Right kidney (tissue), 9 donors: Measurements from ENCODE around the gene PCDHB10.
"Not testable (repeated sequence)": the region's sequence is repeated elsewhere in the genome, so short reads cannot be mapped to it uniquely, and the experiment has no call there.

Source experiments
- DNase-seq: peaks from one replicate; pipeline ENCODE4 v3.0.0-alpha.2; 2016
- long read RNA-seq, 8 donors: transcript quantifications; one replicate each; lab custom pipeline, GENCODE V29; 2026

Gene PCDHB10
- long read RNA-seq, donor 1, transcript PCDHB10-201 (1 exons, 3,290 nt) = major isoform, 7 of 7 reads
- long read RNA-seq, donor 1, partial matches to known transcripts = 0 of 7 reads
- long read RNA-seq, donor 1, other reads (novel, unspliced or antisense) = 0 of 7 reads
- long read RNA-seq, donor 2, transcript PCDHB10-201 (1 exons, 3,290 nt) = major isoform, 6 of 6 reads
- long read RNA-seq, donor 2, partial matches to known transcripts = 0 of 6 reads
- long read RNA-seq, donor 2, other reads (novel, unspliced or antisense) = 0 of 6 reads
- long read RNA-seq, donor 3, partial matches to known transcripts = 0 of 3 reads
- long read RNA-seq, donor 3, other reads (novel, unspliced or antisense) = 0 of 3 reads
- long read RNA-seq, donor 4, transcript PCDHB10-201 (1 exons, 3,290 nt) = major isoform, 7 of 7 reads
- long read RNA-seq, donor 4, partial matches to known transcripts = 0 of 7 reads
- long read RNA-seq, donor 4, other reads (novel, unspliced or antisense) = 0 of 7 reads
- long read RNA-seq, donor 5, transcript PCDHB10-201 (1 exons, 3,290 nt) = major isoform, 5 of 5 reads
- long read RNA-seq, donor 5, partial matches to known transcripts = 0 of 5 reads
- long read RNA-seq, donor 5, other reads (novel, unspliced or antisense) = 0 of 5 reads
- long read RNA-seq, donor 6, transcript PCDHB10-201 (1 exons, 3,290 nt) = major isoform, 8 of 8 reads
- long read RNA-seq, donor 6, partial matches to known transcripts = 0 of 8 reads
- long read RNA-seq, donor 6, other reads (novel, unspliced or antisense) = 0 of 8 reads
- long read RNA-seq, donor 7, transcript PCDHB10-201 (1 exons, 3,290 nt) = major isoform, 10 of 10 reads
- long read RNA-seq, donor 7, partial matches to known transcripts = 0 of 10 reads
- long read RNA-seq, donor 7, other reads (novel, unspliced or antisense) = 0 of 10 reads
- long read RNA-seq, donor 8, transcript PCDHB10-201 (1 exons, 3,290 nt) = major isoform, 6 of 6 reads
- long read RNA-seq, donor 8, partial matches to known transcripts = 0 of 6 reads
- long read RNA-seq, donor 8, other reads (novel, unspliced or antisense) = 0 of 6 reads

DNA sequence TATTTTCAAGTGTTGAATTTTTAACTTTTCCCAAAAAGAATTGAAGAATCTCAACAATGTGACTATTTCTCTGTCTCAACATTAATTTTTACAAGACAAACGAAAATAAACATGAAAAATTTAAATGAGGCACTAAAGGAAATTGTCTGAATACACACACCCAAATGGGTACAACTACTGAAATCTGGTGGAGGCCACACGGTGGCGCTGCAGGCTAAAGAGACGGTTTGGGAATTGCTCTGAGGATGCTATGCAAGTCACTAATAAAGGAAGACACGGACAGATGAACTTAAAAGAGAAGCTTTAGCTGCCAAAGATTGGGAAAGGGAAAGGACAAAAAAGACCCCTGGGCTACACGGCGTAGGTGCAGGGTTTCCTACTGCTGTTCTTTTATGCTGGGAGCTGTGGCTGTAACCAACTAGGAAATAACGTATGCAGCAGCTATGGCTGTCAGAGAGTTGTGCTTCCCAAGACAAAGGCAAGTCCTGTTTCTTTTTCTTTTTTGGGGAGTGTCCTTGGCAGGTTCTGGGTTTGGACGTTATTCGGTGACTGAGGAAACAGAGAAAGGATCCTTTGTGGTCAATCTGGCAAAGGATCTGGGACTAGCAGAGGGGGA is at the start of gene PCDHB10:
TSS of gene PCDHB10 (plus strand) at position 244 of the 616 bp plus-strand sequence. CDS start at position 444, 200 bp downstream.
- no peak for DNase-seq

DNA sequence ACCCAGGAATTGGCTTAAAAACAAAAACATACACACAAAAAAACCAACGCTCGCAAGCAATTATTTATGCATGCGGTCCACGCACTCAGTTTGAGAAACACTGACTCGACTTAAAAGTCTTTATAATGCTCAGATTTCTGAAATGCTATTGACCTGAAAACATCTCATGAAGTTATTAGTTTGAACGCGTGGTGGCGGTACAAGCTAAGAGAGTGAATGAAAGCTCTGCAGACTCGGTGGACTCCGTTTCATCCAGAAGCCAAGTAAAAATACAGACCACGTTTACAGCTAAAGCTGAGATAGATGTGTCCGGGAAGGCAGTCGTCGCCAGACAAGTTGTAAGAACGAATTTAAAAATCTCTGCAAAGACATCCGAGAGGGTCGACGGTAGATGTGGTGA is 42.3 kb upstream of the PCDHB10 start, which contains the start of gene PCDHB6:
TSS of gene PCDHB6 (plus strand) at position 246 of the 400 bp plus-strand sequence. CDS start 201 bp downstream, outside the sequence.
- no peak for DNase-seq

DNA sequence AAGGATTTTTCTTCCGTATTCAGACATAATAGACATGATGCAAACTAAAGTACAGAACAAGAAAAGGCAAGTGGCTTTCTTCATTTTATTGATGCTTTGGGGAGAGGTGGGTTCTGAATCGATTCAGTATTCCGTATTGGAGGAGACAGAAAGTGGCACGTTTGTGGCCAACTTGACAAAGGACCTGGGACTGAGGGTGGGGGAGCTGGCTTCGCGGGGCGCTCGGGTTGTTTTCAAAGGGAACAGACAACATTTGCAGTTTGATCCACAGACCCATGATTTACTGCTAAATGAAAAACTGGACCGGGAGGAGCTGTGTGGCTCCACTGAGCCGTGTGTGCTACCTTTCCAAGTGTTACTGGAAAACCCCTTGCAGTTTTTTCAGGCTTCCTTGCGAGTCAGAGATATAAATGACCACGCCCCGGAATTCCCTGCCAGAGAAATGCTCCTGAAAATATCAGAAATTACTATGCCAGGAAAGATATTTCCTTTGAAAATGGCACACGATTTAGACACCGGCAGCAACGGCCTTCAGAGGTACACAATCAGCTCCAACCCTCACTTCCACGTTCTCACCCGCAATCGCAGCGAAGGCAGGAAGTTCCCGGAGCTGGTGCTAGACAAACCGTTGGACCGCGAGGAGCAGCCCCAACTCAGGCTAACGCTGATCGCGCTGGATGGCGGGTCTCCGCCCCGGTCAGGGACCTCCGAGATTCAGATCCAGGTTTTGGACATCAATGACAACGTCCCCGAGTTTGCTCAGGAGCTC is 41.7 kb upstream of the PCDHB10 start:
- no peak for DNase-seq

DNA sequence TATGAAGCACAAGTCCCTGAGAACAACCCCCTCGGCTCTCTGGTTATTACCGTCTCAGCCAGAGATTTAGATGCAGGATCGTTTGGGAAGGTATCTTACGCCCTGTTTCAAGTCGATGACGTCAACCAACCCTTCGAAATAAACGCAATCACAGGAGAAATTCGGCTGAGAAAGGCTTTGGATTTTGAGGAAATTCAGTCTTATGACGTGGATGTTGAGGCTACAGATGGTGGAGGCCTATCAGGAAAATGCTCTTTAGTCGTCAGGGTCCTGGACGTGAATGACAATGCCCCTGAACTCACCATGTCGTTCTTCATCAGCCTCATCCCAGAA is 41.2 kb upstream of the PCDHB10 start:
- DNase-seq = no peak

DNA sequence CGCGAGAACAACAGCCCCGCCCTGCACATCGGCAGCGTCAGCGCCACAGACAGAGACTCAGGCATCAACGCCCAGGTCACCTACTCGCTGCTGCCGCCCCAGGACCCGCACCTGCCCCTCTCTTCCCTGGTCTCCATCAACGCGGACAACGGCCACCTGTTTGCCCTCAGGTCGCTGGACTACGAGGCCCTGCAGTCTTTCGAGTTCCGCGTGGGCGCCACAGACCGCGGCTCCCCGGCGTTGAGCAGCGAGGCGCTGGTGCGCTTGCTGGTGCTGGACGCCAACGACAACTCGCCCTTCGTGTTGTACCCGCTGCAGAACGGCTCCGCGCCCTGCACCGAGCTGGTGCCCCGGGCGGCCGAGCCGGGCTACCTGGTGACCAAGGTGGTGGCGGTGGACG is 40.5 kb upstream of the PCDHB10 start:
- not testable (repeated sequence) for DNase-seq

DNA sequence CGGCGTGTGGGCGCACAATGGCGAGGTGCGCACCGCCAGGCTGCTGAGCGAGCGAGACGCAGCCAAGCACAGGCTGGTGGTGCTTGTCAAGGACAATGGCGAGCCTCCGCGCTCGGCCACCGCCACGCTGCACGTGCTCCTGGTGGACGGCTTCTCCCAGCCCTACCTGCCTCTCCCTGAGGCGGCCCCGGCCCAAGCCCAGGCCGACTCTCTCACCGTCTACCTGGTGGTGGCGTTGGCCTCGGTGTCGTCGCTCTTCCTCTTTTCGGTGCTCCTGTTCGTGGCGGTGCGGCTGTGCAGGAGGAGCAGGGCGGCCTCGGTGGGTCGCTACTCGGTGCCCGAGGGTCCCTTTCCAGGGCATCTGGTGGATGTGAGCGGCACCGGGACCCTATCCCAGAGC is 40.1 kb upstream of the PCDHB10 start:
- not testable (repeated sequence) for DNase-seq

DNA sequence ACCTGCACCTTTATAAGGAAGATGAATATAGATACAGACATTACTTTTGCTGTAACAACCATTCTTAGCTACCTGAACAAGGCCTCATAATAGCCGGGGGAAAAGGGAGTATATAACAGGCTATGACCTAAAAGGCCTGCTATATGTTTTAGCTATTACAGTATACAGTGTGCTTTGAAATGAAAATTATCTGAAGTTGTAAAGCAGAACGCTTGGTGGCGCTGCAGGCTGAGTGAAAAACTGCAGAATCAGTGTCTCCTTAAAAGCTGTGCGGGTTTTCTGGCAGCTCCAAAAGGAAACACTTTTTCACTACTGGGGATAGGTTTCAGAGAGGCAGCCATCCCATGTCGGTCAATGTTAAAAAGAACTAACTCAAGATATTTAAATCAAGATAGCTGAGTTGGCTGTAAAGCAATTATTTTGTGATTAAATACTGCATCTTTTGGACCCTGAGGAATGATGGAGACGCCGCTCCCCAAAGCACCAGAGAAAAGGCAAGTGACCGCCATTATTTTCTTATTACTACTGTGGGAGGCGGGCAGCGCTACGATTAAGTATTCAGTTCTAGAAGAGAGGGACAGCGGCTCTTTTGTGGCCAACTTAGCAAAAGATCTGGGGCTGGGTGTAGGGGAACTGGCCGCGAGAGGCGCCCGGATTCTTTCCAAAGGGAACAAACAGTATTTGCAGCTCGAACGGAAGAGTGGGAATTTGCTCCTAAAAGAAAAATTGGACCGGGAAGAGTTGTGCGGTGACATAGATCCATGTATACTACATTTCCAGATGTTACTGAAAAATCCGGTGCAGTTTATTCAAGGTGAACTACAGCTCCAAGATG is 36.4 kb upstream of the PCDHB10 start:
- no peak for DNase-seq

DNA sequence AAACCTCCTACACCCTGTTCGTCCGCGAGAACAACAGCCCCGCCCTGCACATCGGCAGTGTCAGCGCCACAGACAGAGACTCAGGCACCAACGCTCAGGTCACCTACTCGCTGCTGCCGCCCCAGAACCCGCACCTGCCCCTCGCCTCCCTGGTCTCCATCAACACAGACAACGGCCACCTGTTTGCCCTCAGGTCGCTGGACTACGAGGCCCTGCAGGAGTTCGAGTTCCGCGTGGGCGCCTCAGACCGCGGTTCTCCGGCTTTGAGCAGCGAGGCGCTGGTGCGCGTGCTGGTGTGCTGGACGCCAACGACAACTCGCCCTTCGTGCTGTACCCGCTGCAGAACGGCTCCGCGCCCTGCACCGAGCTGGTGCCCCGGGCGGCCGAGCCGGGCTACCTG is 34.8 kb upstream of the PCDHB10 start:
- not testable (repeated sequence) for DNase-seq

DNA sequence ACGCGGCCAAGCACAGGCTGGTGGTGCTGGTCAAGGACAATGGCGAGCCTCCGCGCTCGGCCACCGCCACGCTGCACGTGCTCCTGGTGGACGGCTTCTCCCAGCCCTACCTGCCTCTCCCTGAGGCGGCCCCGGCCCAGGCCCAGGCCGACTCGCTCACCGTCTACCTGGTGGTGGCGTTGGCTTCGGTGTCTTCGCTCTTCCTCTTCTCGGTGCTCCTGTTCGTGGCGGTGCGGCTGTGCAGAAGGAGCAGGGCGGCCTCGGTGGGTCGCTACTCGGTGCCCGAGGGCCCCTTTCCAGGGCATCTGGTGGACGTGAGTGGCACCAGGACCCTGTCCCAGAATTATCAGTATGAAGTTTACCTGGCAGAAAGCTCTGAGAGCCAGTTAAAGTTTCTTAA is 34.3 kb upstream of the PCDHB10 start:
- DNase-seq = not testable (repeated sequence)

DNA sequence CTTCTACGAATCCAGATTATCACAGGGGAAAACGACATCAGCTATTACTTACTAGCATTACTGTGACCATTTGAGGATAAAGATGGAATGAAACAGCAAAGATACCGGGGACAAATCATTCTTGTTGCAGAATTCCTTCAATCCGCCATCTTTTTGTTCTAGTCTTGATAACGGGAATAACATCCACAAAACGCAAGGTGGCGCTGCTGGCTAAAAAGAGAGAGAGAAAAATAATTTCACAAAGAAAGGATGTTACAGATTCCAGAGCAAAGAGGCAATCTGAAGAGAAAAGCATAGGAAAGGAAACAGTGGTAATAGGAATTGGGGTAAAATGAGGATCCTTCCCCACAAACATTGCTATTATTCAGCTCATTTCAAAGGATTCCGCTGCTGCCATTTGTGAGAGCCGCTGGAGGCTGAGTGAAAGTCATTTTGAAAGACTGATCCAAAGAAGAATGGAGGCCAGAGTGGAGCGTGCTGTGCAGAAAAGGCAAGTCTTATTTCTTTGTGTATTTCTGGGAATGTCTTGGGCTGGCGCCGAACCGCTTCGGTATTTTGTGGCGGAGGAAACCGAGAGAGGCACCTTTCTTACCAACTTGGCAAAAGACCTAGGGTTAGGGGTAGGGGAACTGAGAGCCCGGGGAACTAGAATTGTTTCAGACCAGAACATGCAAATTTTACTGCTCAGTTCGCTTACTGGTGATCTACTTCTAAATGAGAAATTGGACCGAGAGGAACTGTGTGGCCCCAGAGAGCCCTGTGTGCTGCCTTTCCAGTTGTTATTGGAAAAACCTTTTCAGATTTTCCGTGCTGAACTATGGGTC is 19.6 kb upstream of the PCDHB10 start, which contains the start of gene PCDHB7:
TSS of gene PCDHB7 (plus strand) at position 264 of the 824 bp plus-strand sequence. CDS start at position 456, 192 bp downstream.
- peak; percentile 12 for DNase-seq

DNA sequence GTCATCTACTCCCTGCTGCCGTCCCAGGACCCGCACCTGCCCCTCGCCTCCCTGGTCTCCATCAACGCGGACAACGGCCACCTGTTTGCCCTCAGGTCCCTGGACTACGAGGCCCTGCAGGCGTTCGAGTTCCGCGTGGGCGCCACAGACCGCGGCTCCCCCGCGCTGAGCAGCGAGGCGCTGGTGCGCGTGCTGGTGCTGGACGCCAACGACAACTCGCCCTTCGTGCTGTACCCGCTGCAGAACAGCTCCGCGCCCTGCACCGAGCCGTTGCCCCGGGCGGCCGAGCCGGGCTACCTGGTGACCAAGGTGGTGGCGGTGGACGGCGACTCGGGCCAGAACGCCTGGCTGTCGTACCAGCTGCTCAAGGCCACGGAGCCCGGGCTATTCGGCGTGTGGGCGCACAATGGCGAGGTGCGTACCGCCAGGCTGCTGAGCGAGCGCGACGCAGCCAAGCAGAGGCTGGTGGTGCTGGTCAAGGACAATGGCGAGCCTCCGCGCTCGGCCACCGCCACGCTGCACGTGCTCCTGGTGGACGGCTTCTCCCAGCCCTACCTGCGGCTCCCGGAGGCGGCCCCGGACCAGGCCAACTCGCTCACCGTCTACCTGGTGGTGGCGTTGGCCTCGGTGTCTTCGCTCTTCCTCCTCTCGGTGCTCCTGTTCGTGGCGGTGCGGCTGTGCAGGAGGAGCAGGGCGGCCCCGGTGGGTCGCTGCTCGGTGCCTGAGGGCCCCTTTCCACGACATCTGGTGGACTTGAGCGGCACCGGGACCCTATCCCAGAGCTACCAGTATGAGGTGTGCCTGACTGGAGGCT is 17.7 kb upstream of the PCDHB10 start:
- DNase-seq = not testable (repeated sequence)

DNA sequence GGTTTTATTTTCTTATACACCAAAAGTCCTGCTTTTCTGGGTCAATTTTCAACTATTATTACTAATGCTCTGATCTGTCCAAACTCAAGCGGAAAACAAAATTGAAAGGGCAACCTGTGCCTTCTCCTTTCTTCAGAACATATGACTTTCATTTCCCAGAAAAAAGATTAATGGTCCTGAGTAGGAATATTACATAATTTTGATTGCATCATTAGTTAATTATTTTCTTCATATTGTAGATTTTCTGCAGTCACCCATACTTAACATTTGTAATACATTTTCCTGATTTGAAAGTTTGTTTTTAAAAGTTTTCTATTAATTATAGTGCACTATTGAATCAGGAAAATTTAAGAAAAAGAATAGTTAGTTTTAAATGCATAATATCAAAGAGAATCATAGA is 16.2 kb upstream of the PCDHB10 start:
- no peak for DNase-seq

DNA sequence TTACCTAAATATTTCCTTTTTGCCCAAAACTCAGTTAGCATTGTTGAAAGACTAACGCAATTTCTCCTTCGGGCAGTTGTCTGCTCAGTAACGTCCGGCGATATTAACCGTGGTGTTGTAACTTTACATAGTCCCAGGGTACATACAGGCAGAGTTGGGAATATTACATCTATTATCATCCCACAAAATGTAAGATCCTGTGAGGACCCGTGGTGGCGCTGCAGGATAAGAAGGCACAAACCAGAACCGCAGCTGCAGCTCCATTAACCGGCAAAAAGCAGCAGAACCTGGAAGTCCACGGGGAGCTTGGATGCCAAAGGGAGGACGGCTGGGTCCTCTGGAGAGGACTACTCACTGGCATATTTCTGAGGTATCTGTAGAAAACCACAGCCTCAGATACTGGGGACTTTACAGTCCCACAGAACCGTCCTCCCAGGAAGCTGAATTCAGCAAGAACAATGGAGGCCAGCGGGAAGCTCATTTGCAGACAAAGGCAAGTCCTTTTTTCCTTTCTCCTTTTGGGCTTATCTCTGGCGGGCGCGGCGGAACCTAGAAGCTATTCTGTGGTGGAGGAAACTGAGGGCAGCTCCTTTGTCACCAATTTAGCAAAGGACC is 14.5 kb upstream of the PCDHB10 start, which contains the start of gene PCDHB8:
TSS of gene PCDHB8 (plus strand) at position 214 of the 615 bp plus-strand sequence. CDS start at position 459, 245 bp downstream.
- not testable (repeated sequence) for DNase-seq

DNA sequence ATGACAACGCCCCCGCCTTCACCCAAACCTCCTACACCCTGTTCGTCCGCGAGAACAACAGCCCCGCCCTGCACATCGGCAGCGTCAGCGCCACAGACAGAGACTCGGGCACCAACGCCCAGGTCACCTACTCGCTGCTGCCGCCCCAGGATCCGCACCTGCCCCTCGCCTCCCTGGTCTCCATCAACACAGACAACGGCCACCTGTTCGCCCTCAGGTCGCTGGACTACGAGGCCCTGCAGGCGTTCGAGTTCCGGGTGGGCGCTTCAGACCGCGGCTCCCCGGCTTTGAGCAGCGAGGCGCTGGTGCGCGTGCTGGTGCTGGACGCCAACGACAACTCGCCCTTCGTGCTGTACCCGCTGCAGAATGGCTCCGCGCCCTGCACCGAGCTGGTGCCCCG is 12.8 kb upstream of the PCDHB10 start:
- DNase-seq = not testable (repeated sequence)

DNA sequence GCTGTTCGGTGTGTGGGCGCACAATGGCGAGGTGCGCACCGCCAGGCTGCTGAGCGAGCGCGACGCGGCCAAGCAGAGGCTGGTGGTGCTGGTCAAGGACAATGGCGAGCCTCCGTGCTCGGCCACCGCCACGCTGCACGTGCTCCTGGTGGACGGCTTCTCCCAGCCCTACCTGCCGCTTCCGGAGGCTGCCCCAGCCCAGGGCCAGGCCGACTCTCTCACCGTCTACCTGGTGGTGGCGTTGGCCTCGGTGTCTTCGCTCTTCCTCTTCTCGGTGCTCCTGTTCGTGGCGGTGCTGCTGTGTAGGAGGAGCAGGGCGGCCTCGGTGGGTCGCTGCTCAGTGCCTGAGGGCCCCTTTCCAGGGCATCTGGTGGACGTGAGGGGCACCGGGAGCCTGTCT is 12.3 kb upstream of the PCDHB10 start:
- DNase-seq = not testable (repeated sequence)

DNA sequence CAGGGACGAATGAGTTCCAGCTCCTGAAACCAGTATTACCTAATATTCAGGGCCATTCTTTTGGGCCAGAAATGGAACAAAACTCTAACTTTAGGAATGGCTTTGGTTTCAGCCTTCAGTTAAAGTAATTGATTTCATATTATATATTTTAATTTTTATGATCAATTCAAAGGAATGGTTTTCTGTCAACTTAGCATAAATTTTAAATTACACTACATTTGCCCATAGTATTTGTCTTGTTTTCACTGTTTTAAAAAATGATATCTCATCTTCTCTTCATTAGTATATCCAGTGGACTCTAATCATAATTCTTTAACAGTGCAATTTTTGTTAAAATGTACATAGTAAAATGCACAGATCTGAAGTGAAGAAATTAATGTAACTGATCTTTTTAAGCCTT is 11.8 kb upstream of the PCDHB10 start:
- no peak for DNase-seq

DNA sequence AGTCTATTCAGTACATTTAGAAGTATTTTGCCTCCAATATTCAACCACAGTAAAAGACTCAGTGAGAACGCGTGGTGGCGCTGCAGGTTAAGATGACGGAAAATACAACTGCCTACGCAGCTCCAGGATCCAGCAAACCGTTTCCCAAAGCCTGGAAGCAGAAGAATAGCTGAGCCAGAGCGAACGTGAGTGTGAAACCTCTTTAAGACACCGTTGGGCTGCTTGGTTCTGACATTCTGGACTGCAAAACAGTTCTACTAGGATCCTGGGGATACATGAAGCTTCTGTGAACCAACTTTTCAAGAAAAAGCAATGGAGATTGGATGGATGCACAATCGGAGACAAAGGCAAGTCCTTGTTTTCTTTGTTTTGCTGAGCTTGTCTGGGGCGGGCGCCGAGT is 9.9 kb upstream of the PCDHB10 start, which contains the start of gene PCDHB16:
TSS of gene PCDHB16 (plus strand) at position 140 of the 400 bp plus-strand sequence. CDS start at position 313, 173 bp downstream.
- no peak for DNase-seq
